ENCODE results near the gene TRIM4. TPM values are rescaled to one million over a fixed set of nuclear protein-coding genes. Genes with fewer than 3 reads are reported as not detected.
"Not testable (repeated sequence)": the region's sequence is repeated elsewhere in the genome, so short reads cannot be mapped to it uniquely, and the experiment has no call there.

TRIM4 gene
- total and polyA plus RNA-seq, 9 donors, result 31.7 to 64.8 (median 45.1) TPM

DNA sequence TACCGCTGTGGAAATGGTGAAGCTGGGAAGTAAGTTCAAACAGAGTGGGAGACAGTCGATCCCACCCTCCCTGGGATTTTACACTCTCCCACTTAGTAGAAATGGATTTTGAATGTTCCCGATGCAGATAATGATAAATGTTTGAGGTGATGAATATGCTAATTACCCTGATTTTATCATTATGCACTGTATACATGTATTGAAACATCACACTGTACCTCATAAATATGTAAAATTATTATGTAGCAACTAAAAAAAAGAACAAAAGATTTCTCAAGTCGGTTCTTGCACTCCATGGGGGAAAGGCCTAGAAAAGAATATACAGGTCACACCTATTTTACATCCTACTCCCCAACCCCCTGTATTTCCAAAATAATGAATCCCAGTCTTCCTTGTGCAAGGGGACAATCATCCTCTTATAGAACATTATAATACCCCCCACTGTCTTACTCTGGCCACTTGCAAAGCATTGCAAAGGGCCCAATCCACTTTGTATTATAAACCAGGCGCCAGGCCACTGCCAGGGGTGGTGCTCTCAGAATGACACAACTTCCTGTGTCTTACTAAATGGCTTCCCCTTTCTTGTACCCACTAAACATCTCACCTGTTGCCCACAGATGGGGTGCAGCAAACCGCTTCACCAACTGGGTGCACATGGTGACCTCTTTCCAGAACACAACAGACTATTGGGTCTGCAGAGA, 21.9 kb downstream of the TRIM4 start:
- Histone ChIP-seq H3K4me1 (ENCODE audit: insufficient read depth) (no peaks in the 10 kb centered on the region), H3K27me3 (no peaks in the 10 kb centered on the region), H3K4me3 (no peak overlapping the region), H3K36me3 (no peaks in the 10 kb centered on the region), H3K27ac (no peak overlapping the region), H3K9me3 (no peaks in the 10 kb centered on the region)
- WGBS, 3 donors, result 90 to 95% (median 93%) methylated on average over 6 of the region's 6 CpGs
- intact Hi-C loops (cut with DNase I), result no loop called here
- no peak for DNase-seq
- TF ChIP-seq POLR2A (IDR thresholded peaks at IDR 0.05) (no peak), EP300 (IDR thresholded peaks at IDR 0.05) (no peak)
- TF ChIP-seq, protein P1, sequence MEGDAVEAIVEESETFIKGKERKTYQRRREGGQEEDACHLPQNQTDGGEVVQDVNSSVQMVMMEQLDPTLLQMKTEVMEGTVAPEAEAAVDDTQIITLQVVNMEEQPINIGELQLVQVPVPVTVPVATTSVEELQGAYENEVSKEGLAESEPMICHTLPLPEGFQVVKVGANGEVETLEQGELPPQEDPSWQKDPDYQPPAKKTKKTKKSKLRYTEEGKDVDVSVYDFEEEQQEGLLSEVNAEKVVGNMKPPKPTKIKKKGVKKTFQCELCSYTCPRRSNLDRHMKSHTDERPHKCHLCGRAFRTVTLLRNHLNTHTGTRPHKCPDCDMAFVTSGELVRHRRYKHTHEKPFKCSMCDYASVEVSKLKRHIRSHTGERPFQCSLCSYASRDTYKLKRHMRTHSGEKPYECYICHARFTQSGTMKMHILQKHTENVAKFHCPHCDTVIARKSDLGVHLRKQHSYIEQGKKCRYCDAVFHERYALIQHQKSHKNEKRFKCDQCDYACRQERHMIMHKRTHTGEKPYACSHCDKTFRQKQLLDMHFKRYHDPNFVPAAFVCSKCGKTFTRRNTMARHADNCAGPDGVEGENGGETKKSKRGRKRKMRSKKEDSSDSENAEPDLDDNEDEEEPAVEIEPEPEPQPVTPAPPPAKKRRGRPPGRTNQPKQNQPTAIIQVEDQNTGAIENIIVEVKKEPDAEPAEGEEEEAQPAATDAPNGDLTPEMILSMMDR (IDR thresholded peaks at IDR 0.05), result no peak

DNA sequence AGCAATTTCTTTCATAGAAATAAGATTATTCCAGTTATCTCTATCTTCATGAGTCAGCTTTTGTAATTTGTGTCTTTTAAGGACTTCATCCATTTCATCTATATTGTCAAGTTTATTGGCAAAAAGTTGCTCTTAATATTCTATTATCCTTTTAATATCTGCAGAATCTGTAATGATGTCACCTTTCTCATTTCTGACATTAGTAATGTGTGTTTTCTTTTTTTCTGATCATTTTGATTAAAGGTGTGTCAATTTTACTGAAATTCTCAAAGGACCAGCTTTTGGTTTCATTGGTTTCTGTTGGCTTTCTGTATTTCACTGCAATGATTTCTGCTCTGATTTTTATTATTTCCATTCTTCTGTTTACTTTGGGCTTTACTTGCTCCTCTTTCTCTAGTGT, 24.6 kb downstream of the TRIM4 start:
- TF ChIP-seq, protein P1 (IDR thresholded peaks at IDR 0.05), result no peak
- TF ChIP-seq POLR2A (IDR thresholded peaks at IDR 0.05) (no peak), EP300 (IDR thresholded peaks at IDR 0.05) (no peak)
- no peak for DNase-seq
- H3K4me1 ChIP-seq (ENCODE audit: insufficient read depth), result no peaks in the 10 kb centered on the region
- intact Hi-C loops (cut with DNase I), result no loop called here
- no peak overlapping the region for H3K4me3 ChIP-seq
- no peaks in the 10 kb centered on the region for H3K36me3 ChIP-seq
- peaks cover 0 to 3% of the 10 kb centered on the region in 2 donors for H3K9me3 ChIP-seq
- no peaks in the 10 kb centered on the region for H3K27me3 ChIP-seq
- H3K27ac ChIP-seq, result no peak overlapping the region

DNA sequence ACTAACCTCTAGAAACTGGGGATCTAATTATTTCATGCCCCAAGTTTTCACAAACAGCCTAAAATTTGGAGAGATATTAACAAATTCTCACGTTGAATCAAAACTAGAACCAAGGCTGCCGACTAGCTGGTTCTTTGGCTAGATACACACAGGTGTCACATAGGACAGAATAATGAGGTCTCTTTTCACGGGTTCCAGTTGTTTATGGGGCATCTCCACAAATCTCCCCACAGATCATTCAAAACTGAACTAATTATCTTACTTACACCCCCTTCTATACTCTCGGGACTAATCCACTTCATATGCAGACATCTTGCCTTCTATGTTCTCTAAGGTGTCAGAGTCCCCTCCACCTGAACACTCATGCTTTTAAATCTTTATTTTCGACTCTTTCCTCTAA, 26.1 kb downstream of the TRIM4 start:
- 69 to 89% (median 82%) methylated on average over 5 of the region's 5 CpGs for WGBS, 3 donors
- no peak for DNase-seq
- no peaks in the 10 kb centered on the region for H3K36me3 ChIP-seq
- H3K27me3 ChIP-seq, result no peaks in the 10 kb centered on the region
- H3K27ac ChIP-seq, result no peak overlapping the region
- TF ChIP-seq POLR2A (IDR thresholded peaks at IDR 0.05) (no peak), EP300 (IDR thresholded peaks at IDR 0.05) (no peak)
- TF ChIP-seq, protein P1 (IDR thresholded peaks at IDR 0.05), result no peak
- no peak overlapping the region for H3K4me3 ChIP-seq
- intact Hi-C loops (cut with DNase I), result no loop called here
- H3K9me3 ChIP-seq, result peaks cover 0 to 3% of the 10 kb centered on the region in 2 donors
- H3K4me1 ChIP-seq (ENCODE audit: insufficient read depth), result no peaks in the 10 kb centered on the region

DNA sequence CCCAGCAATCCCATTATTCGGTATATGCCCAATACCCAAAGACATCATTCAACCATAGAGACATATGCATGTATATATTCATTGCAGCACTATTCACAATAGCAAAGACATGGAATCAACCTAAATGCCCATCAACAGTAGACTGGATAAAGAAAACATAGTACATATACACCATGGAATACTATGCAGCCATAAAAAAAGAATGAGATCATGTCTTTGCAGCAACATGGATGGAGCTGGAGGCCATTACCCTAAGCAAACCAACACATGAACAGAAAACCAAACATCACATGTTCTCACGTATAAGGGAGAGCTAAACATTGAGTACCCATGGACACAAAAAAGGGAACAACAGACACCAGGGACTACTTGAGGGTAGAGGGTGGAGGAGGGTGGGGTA, 29.0 kb downstream of the TRIM4 start:
- H3K4me3 ChIP-seq; H3K9me3 ChIP-seq; intact Hi-C loops (cut with DNase I); H3K27me3 ChIP-seq; H3K36me3 ChIP-seq; DNase-seq; H3K27ac ChIP-seq; H3K4me1 ChIP-seq (ENCODE audit: insufficient read depth): not testable (repeated sequence)
- WGBS, 3 donors, result 93 to 98% (median 95%) methylated on average over 2 of the region's 2 CpGs

DNA sequence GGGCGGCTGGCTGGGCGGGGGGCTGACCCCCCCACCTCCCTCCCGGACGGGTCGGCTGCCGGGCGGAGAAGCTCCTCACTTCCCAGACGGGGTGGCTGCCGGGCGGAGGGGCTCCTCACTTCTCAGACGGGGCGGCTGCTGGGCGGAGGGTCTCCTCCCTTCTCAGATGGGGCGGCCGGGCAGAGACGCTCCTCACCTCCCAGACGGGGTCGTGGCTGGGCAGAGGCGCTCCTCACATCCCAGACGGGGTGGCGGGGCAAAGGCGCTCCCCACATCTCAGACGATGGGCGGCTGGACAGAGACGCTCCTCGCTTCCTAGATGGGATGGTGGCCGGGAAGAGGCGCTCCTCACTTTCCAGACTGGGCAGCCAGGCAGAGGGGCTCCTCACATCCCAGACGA, 31.0 kb downstream of the TRIM4 start:
- H3K4me1 ChIP-seq (ENCODE audit: insufficient read depth); DNase-seq; H3K27ac ChIP-seq; H3K36me3 ChIP-seq; H3K4me3 ChIP-seq; intact Hi-C loops (cut with DNase I); H3K9me3 ChIP-seq; H3K27me3 ChIP-seq: not testable (repeated sequence)
- 80 to 81% methylated on average over 3 to 25 of the region's 29 CpGs; no CpG with 5 or more reads in 1 of the 3 donors for WGBS, 3 donors
